ENCODE measurements around the gene ADAMTS16. TPM values are rescaled to one million over a fixed set of nuclear protein-coding genes. Genes with fewer than 3 reads are reported as not detected.
A peak's percentile ranks its signal among the peaks of the same experiment; 100 is the strongest.

Gene ADAMTS16
- total RNA-seq, 1 donor from 2014 or later = 4.1 TPM

GRCh38 chr5:5155617-5156016 is 15.5 kb downstream of the ADAMTS16 start:
- Histone ChIP-seq H3K36me3 (no peaks in the 10 kb centered on the region), H3K27me3 (no peaks in the 10 kb centered on the region), H4K20me1 (ENCODE audit: low read depth) (no peaks in the 10 kb centered on the region), H3K9ac (no peak overlapping the region), H3F3A (ENCODE audit: low read depth) (no peaks in the 10 kb centered on the region), H3K9me3 (ENCODE audit: low read depth) (no peaks in the 10 kb centered on the region), H3K4me2 (no peak overlapping the region), H3K4me3 (no peak overlapping the region), H3K79me2 (ENCODE audit: low read depth) (no peaks in the 10 kb centered on the region), H3K4me1 (no peaks in the 10 kb centered on the region), H3K27ac (no peak overlapping the region), H2AFZ (replicated peaks) (no peak overlapping the region)
- Mint-ChIP-seq H3K36me3 (peaks cover 5% of the 10 kb centered on the region), H3K4me1 (peaks cover 13% of the 10 kb centered on the region), H3K27me3 (ENCODE audit: insufficient read depth, low read depth) (peaks cover 4% of the 10 kb centered on the region), H3K4me3 (no peak overlapping the region), H3K9me3 (peaks cover 9% of the 10 kb centered on the region), H3K27ac (peak overlapping the region; percentile 58)
- TF ChIP-seq CTCF (IDR thresholded peaks at IDR 0.05) = no peak
- no peak for TF ChIP-seq EZH2phosphoT487 (IDR thresholded peaks at IDR 0.05)
- TF ChIP-seq EZH2 (IDR thresholded peaks at IDR 0.05) = no peak
- no peak for DNase-seq (ENCODE audit: low spot score)

- Histone ChIP-seq H3K9ac (no peak overlapping the region), H3K4me1 (no peaks in the 10 kb centered on the region), H4K20me1 (ENCODE audit: low read depth) (no peaks in the 10 kb centered on the region), H3K4me3 (no peak overlapping the region), H2AFZ (replicated peaks) (no peak overlapping the region), H3K9me3 (ENCODE audit: low read depth) (no peaks in the 10 kb centered on the region), H3K79me2 (ENCODE audit: low read depth) (no peaks in the 10 kb centered on the region), H3K4me2 (no peak overlapping the region), H3K27me3 (no peaks in the 10 kb centered on the region), H3F3A (ENCODE audit: low read depth) (no peaks in the 10 kb centered on the region), H3K36me3 (no peaks in the 10 kb centered on the region), H3K27ac (no peak overlapping the region)
- Mint-ChIP-seq H3K27me3 (ENCODE audit: insufficient read depth, low read depth) (peaks cover 2% of the 10 kb centered on the region), H3K27ac (peak overlapping the region; percentile 17), H3K4me1 (peaks cover 13% of the 10 kb centered on the region), H3K36me3 (peaks cover 3% of the 10 kb centered on the region), H3K4me3 (no peak overlapping the region), H3K9me3 (peaks cover 6% of the 10 kb centered on the region)
- DNase-seq (ENCODE audit: low spot score) = no peak
- no peak for TF ChIP-seq EZH2 (IDR thresholded peaks at IDR 0.05)
- TF ChIP-seq EZH2phosphoT487 (IDR thresholded peaks at IDR 0.05) = no peak
- TF ChIP-seq CTCF (IDR thresholded peaks at IDR 0.05) = no peak
These were observed 16.4 kb downstream of the ADAMTS16 start for GRCh38 chr5:5156471-5157082.

- TF ChIP-seq EZH2 (IDR thresholded peaks at IDR 0.05) (no peak), EZH2phosphoT487 (IDR thresholded peaks at IDR 0.05) (no peak), CTCF (IDR thresholded peaks at IDR 0.05) (no peak)
- Mint-ChIP-seq H3K9me3 (no peaks in the 10 kb centered on the region), H3K27ac (no peak overlapping the region), H3K4me1 (peaks cover 13% of the 10 kb centered on the region), H3K36me3 (no peaks in the 10 kb centered on the region), H3K27me3 (ENCODE audit: insufficient read depth, low read depth) (peaks cover 2% of the 10 kb centered on the region), H3K4me3 (no peak overlapping the region)
- Histone ChIP-seq H2AFZ (replicated peaks) (no peak overlapping the region), H3K4me1 (no peaks in the 10 kb centered on the region), H3K27me3 (no peaks in the 10 kb centered on the region), H3K9ac (no peak overlapping the region), H3K9me3 (ENCODE audit: low read depth) (no peaks in the 10 kb centered on the region), H3K79me2 (ENCODE audit: low read depth) (no peaks in the 10 kb centered on the region), H3F3A (ENCODE audit: low read depth) (no peaks in the 10 kb centered on the region), H3K4me2 (no peak overlapping the region), H3K27ac (no peak overlapping the region), H4K20me1 (ENCODE audit: low read depth) (no peaks in the 10 kb centered on the region), H3K36me3 (no peaks in the 10 kb centered on the region), H3K4me3 (no peak overlapping the region)
- no peak for DNase-seq (ENCODE audit: low spot score)
These were observed 18.4 kb downstream of the ADAMTS16 start for GRCh38 chr5:5158472-5158895.

All from neural progenitor cell (in vitro differentiated cells).